Spleen (tissue), 11 donors: ENCODE measurements around the gene SDK1. TPM values are rescaled to one million over a fixed set of nuclear protein-coding genes. Genes with fewer than 3 reads are reported as not detected.
"Not testable (repeated sequence)": the region's sequence is repeated elsewhere in the genome, so short reads cannot be mapped to it uniquely, and the experiment has no call there.

Experiments used
- DNase-seq: peaks from one replicate; pipeline ENCODE4 v3.0.0-alpha.2; 2020
- H3K27ac ChIP-seq, 8 donors: fragments of 200-600 bp; sonication (generic) in 7 of 8; 1 replicate in 4 of 8; 2 replicates in 4 of 8; pipeline versions ENCODE4 v1.5.0 to v1.8.0; 2016 to 2021; ENCODE audit warnings: inconsistent platforms in 4 of 8, mild to moderate bottlenecking in 4 of 8, moderate library complexity in 1 of 8
- H3K27me3 ChIP-seq, 7 donors: fragments of 200-600 bp; sonication (generic) in 6 of 7; replicated peaks in 1 of 7; 1 replicate in 4 of 7; 2 replicates in 3 of 7; pipeline versions ENCODE4 v1.5.0 to v1.8.0; 2016 to 2021; ENCODE audit warnings: inconsistent platforms in 3 of 7, mild to moderate bottlenecking in 1 of 7
- H3K36me3 ChIP-seq, 6 donors: fragments of 200-600 bp; sonication (generic) in 5 of 6; 1 replicate in 4 of 6; 2 replicates in 2 of 6; pipeline versions ENCODE4 v1.5.0 to v1.8.0; 2016 to 2021; ENCODE audit warnings: inconsistent platforms in 2 of 6
- H3K4me1 ChIP-seq, 6 donors: fragments of 200-600 bp; sonication (generic) in 5 of 6; 1 replicate in 3 of 6; 2 replicates in 3 of 6; pipeline versions ENCODE4 v1.5.0 to v1.8.0; 2016 to 2021; ENCODE audit warnings: inconsistent platforms in 3 of 6
- H3K4me3 ChIP-seq, 8 donors: fragments of 200-600 bp; sonication (generic) in 7 of 8; 1 replicate in 4 of 8; 2 replicates in 4 of 8; pipeline versions ENCODE4 v1.5.0 to v1.8.0; 2016 to 2021; ENCODE audit warnings: inconsistent platforms in 4 of 8, mild to moderate bottlenecking in 4 of 8, moderate library complexity in 2 of 8
- H3K9me3 ChIP-seq, 8 donors: fragments of 200-600 bp; sonication (generic) in 7 of 8; 1 replicate in 4 of 8; 2 replicates in 4 of 8; pipeline versions ENCODE4 v1.5.0 to v1.8.0; 2016 to 2021; ENCODE audit warnings: inconsistent platforms in 4 of 8
- POLR2A ChIP-seq, 3 donors: fragments of 450-650 bp; IDR thresholded peaks; one replicate each; pipeline ENCODE4 v1.5.1; 2017; ENCODE audit warnings: antibody characterized with exemption in 3 of 3, mild to moderate bottlenecking in 1 of 3
- POLR2AphosphoS5 ChIP-seq, 3 donors: sonication (generic); formaldehyde crosslinking; IDR thresholded peaks; one replicate each; pipeline ENCODE4 v1.5.1; 2017; ENCODE audit warnings: antibody characterized with exemption in 3 of 3
- WGBS, 5 donors: extraction: QIAGEN DNeasy Blood & Tissue Kit in 3 of 5; methylation state at CpG; one replicate each; pipeline versions ENCODE4 v1.1.5 to v1.1.7; 2013 to 2018; 5-methylcytosine and 5-hydroxymethylcytosine counted together
- intact Hi-C: fragments of 100-400 bp; cut with DNase I; formaldehyde crosslinking; loops from one replicate; pipeline ENCODE4 v1.15.0; 2023; ENCODE audit warnings: low total_unique reads
- polyA plus RNA-seq, 3 donors: library from polyadenylated mRNA; stranded (reverse); fragments of 200-250 nt; gene quantifications; one replicate each; pipeline ENCODE4 v1.2.1, GENCODE V29; 2013
- total RNA-seq, 7 donors: library from RNA; depleted of rRNA in 3 of 7; stranded (reverse); fragments of >200 nt in 3 of 7; fragmentation: NEBNext Ultra II Directional in 4 of 7; extraction: Animal tissue kit (Norgen Biotek cat#: 25700) in 4 of 7; gene quantifications; one replicate each; pipeline versions ENCODE4 v1.1.0 to v1.2.1, GENCODE V29; 2016 to 2021
- TF ChIP-seq, protein P1 (sequence below), 11 experiments: fragments of 200-600 bp in 7 of 11; fragments of 450-650 bp in 4 of 11; sonication (generic) in 4 of 11; IDR thresholded peaks in 8 of 11; conservative IDR thresholded peaks in 3 of 11; 1 replicate in 7 of 11; 2 replicates in 4 of 11; pipeline versions ENCODE4 v1.4.0 to v1.8.0; 2016 to 2021; ENCODE audit warnings: antibody characterized with exemption in 11 of 11, inconsistent platforms in 4 of 11, mild to moderate bottlenecking in 1 of 11
- donor health status: healthy with polysubstance abuse.
- donor health status: DM: no; HTN: no; CAD: no; lungs with moderate emphysema.
- donor health status: DM: no; HTN: no; CAD: no.
- donor health status: Bipolar disorder and iron deficiency.
- donor health status: healthy.
- donor health status: DM: no; HTN: no; CAD: no.
- donor health status: DM: yes; HTN: yes; CAD: no.

The SDK1 gene
- total and polyA plus RNA-seq, 10 donors = 3.2 to 54.1 (median 35.1) TPM

DNA sequence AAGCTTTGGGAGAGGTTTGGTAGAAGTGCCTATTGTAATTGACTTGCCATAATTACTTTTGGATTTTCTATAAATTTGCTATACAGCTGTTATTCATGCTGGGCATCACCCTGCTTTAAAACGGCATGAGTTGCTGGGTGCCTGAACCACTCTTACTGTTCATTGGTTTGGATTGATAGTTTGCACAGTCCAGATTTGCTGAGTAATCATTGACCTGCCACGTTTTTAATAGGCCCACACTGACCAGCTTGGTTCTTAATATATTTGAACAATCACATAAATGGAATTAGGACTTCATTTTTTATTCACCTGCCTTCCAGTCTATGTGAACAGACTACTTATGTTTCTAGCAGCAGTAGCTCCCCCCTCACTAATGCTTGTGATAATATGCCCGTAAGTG is 630.8 kb downstream of the SDK1 start:
- TF ChIP-seq POLR2A (IDR thresholded peaks at IDR 0.05) = no peak
- TF ChIP-seq, protein P1, sequence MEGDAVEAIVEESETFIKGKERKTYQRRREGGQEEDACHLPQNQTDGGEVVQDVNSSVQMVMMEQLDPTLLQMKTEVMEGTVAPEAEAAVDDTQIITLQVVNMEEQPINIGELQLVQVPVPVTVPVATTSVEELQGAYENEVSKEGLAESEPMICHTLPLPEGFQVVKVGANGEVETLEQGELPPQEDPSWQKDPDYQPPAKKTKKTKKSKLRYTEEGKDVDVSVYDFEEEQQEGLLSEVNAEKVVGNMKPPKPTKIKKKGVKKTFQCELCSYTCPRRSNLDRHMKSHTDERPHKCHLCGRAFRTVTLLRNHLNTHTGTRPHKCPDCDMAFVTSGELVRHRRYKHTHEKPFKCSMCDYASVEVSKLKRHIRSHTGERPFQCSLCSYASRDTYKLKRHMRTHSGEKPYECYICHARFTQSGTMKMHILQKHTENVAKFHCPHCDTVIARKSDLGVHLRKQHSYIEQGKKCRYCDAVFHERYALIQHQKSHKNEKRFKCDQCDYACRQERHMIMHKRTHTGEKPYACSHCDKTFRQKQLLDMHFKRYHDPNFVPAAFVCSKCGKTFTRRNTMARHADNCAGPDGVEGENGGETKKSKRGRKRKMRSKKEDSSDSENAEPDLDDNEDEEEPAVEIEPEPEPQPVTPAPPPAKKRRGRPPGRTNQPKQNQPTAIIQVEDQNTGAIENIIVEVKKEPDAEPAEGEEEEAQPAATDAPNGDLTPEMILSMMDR (IDR thresholded peaks at IDR 0.05 in 8 of 11, conservative IDR thresholded peaks at IDR 0.05 in 3 of 11) = no peak
- TF ChIP-seq POLR2AphosphoS5 (IDR thresholded peaks at IDR 0.05) = no peak
- no peak for DNase-seq
- WGBS, 5 donors = 59 to 77% (median 63%) methylated on average over 3 of the region's 3 CpGs

DNA sequence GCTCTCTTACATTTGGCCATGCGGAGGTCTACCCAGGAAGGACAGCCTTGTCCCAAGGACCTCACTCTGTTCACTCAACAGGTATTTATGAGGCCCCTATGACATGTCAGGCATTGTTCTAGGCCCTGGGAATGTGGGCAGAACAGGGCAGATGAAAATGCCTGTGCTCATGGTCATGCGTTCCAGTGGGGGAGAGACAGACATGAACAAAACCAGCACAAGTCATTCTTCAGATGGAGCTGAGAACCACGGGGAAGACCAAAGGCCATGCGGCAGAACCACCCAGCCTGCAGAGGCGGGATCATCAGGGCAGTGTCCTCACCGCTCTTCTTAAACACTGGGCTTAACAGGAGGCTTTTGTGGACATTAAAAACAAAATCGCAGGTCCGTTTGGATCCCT is 636.1 kb downstream of the SDK1 start:
- TF ChIP-seq POLR2AphosphoS5 (IDR thresholded peaks at IDR 0.05) (no peak), POLR2A (IDR thresholded peaks at IDR 0.05) (no peak)
- TF ChIP-seq, protein P1 (IDR thresholded peaks at IDR 0.05 in 8 of 11, conservative IDR thresholded peaks at IDR 0.05 in 3 of 11) = no peak
- Histone ChIP-seq H3K36me3 (no peaks in the 10 kb centered on the region), H3K27me3 (no peaks in the 10 kb centered on the region), H3K9me3 (peaks cover 0 to 17% (median 7%) of the 10 kb centered on the region in 8 donors), H3K4me3 (no peak overlapping the region), H3K27ac (no peak overlapping the region), H3K4me1 (no peaks in the 10 kb centered on the region)
- WGBS, 5 donors = 90 to 95% (median 94%) methylated on average over 8 of the region's 8 CpGs
- DNase-seq = no peak
- intact Hi-C loops = no loop called here

More for the DNA sequence above, 630.8 kb downstream of the SDK1 start:
- H3K36me3 ChIP-seq = no peaks in the 10 kb centered on the region
- intact Hi-C loops = no loop called here
- H3K9me3 ChIP-seq = peaks cover 0 to 17% (median 7%) of the 10 kb centered on the region in 8 donors
- no peaks in the 10 kb centered on the region for H3K4me1 ChIP-seq
- no peak overlapping the region for H3K4me3 ChIP-seq
- H3K27ac ChIP-seq = peak overlapping the region in 5 of 8 donors; percentile 1 to 63 (median 35)
- no peaks in the 10 kb centered on the region for H3K27me3 ChIP-seq

DNA sequence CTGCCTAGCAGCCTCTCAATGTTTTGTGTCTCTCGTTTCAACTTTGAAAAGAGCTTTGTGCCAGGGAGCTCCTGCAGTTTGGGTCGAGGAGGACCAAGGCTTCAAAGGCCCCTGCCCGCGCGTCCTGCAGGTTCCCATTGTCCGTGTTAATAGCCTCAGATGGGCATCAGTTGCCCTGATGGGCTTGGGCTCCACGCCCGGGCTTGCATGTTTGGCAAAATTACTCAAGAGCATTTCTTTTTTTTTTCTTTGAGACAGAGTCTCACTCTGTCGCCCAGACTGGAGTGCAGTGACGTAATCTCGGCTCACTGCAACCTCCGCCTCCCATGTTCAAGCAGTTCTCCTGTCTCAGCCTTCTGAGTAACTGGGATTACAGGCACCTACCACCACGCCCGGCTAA is 636.6 kb downstream of the SDK1 start:
- TF ChIP-seq, protein P1 (IDR thresholded peaks at IDR 0.05 in 8 of 11, conservative IDR thresholded peaks at IDR 0.05 in 3 of 11) = no peak
- TF ChIP-seq POLR2AphosphoS5 (IDR thresholded peaks at IDR 0.05) = no peak
- peaks cover 0 to 17% (median 7%) of the 10 kb centered on the region in 8 donors for H3K9me3 ChIP-seq
- whole genome bisulfite sequencing, 5 donors = 93 to 96% (median 94%) methylated on average over 14 of the region's 14 CpGs
- intact Hi-C loops = no loop called here
- H3K36me3 ChIP-seq = no peaks in the 10 kb centered on the region
- H3K27me3 ChIP-seq = no peaks in the 10 kb centered on the region
- no peaks in the 10 kb centered on the region for H3K4me1 ChIP-seq
- H3K27ac ChIP-seq = no peak overlapping the region
- no peak for DNase-seq
- no peak overlapping the region for H3K4me3 ChIP-seq

DNA sequence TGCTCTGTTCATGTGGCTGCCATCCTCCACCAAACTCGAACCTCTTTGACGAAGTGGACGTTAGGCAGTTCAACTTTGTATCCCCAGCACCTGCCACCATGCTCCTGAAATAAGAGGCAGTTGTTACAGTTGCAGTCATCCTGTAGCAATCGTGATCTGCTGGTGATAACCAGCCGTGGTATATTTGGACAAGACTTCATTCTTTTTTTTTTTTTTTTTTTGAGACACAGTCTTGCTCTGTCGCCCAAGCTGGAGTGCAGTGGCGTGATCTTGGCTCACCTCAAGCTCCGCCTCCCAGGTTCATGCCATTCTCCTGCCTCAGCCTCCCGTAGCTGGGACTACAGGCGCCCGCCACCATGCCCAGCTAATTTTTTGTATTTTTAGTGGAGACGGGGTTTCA is 640.7 kb downstream of the SDK1 start:
- H3K27ac ChIP-seq = peak overlapping the region in 5 of 8 donors; percentile 70 to 81 (median 81)
- DNase-seq, H3K4me1 ChIP-seq, H3K36me3 ChIP-seq, H3K4me3 ChIP-seq, intact Hi-C loops, H3K27me3 ChIP-seq: not testable (repeated sequence)
- 90 to 97% (median 92%) methylated on average over 12 of the region's 12 CpGs for WGBS, 5 donors
- peaks cover 0 to 17% (median 13%) of the 10 kb centered on the region in 8 donors for H3K9me3 ChIP-seq

DNA sequence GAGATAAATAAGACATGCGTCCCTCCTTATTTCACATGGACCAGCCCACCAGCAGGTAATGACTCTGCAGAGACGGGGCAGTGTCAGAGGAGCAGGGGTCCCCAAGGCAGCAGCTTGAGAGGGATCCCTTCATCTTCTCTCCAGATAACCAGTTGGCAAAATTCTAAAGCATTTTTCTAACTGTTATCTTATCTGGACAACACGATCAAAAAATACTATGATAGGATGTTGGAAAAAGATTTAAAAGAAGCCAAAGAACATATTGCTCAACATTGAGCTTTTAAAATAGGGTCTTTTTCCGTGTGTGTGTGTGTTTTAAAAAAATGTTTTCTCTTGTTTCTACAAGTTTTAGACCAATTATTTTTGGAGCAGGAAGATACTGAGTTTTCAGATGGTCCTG is 641.2 kb downstream of the SDK1 start:
- Histone ChIP-seq H3K36me3 (no peaks in the 10 kb centered on the region), H3K9me3 (peaks cover 0 to 17% (median 13%) of the 10 kb centered on the region in 8 donors), H3K4me3 (no peak overlapping the region), H3K4me1 (peaks cover 0 to 4% (median 0%) of the 10 kb centered on the region in 6 donors), H3K27ac (peak overlapping the region; percentile 35 to 81 (median 74)), H3K27me3 (peaks cover 0 to 5% (median 0%) of the 10 kb centered on the region in 7 donors)
- TF ChIP-seq POLR2AphosphoS5 (IDR thresholded peaks at IDR 0.05) (no peak), POLR2A (IDR thresholded peaks at IDR 0.05) (no peak)
- TF ChIP-seq, protein P1 (IDR thresholded peaks at IDR 0.05 in 8 of 11, conservative IDR thresholded peaks at IDR 0.05 in 3 of 11) = no peak
- intact Hi-C loops = no loop called here
- 65 to 85% (median 67%) methylated on average over 4 of the region's 4 CpGs for WGBS, 5 donors
- DNase-seq = no peak
